NCI-H524 treated with DMSO at 0.1 percent for 48 hours (cell line): Measurements from ENCODE around the gene ZDHHC22.

ENCODE experiments used
- DNase-seq: peaks from one replicate; lab custom pipeline; 2025; lab: John Stamatoyannopoulos, UW

The ZDHHC22 gene

DNA sequence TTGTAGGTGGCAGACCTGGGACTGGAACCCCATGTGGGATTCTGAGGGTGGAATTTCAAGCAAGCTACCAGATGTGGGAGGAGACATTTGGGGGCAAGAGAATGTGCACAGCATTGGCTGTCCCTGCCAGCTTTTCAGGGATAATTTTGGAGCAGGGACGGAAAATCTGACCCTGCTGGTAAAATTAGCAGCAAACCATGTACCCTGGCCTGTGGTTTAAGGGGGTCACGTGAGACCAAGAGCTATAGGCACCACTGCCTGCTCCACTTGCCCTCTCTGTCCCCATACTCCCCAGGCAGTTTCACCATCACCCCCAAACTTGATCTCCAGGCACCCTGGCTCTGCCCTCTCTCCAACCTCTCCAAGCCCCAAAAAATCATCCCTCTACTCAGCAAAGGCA is 13.5 kb upstream of the ZDHHC22 start:
- no peak for DNase-seq

- peak; percentile 18 for DNase-seq
These were observed 12.8 kb upstream of the ZDHHC22 start for GRCh38 chr14:77154421-77154820.

DNA sequence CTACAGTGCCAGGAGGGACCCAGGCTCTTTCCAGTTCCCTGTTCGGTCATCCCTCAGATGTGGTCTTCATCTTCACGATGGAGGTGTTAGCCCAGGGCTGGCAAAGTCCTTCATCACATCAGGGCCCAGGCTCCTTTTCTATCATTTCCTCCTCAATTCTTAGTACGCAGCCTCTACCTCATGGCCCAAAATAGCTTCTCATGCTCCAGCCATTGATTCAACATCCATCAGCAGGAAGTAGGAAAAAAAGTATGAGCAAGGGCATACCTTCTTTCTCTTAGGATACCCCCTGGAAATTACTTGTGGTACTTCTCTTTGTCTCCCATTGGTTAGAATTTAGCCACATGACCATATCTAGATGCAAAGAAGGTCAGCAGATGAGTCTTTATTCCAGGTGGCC is 12.2 kb upstream of the ZDHHC22 start:
- no peak for DNase-seq

GRCh38 chr14:77151918-77152588 is 10.5 kb upstream of the ZDHHC22 start:
- peak; percentile 53 for DNase-seq

DNA sequence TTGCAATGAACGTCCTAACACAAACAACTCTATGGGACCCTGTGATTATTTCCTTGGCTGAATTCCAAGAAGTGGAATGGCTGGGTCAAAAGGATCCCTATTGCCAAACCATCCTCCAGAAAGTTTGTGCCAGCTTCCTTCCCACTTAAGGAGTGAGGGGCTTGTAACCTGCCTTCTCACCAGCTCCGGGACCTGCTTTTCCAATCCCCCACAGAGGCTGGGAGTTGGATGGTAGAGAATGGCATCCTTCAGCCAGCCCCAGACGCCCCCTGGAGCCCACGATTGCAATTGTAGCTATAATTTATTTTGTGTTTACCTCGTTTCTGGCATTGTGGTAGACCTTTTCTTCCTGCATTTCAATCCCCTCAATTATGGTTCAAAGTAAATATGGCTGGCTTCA is 9.7 kb upstream of the ZDHHC22 start:
- DNase-seq, result peak; percentile 17

- DNase-seq, result peak; percentile 39
These were observed 7.1 kb upstream of the ZDHHC22 start for GRCh38 chr14:77148510-77149231.

DNA sequence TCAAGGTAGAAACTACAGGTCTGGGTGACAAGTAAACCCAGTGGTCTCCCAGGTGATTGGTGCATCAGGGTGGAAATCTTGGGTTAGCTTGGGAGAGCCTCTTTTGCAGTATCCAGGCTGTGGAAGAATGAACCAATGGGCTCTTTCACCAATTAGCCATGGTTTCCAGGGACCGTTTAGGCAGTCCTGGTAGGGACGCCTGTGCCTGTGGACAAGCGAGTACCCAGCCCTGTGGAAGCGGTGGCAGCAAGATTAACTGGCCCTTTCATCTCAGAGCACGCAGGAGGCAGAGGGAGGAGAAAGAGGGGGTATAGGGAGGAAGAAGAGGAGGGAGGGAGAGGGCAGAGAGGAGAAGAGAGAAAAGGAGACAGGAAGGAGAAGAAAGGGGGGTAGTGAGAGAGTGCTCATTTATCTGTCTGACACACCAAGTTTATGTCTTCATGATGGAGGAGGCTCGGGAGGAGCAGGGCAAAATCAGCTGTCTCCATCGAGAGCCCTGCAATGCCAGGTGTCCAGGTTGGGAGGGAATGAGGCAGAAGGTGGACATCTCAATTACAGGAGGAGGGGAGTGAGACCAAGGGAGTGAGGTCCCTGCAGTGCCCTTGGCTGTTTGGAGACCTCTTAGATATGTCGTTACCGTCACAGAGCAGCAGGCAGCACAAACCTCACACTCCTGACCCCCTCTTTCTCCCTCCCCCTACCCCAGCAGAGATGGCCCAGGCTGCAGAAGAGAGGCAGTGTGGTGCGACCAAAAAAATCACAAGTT is 4.6 kb upstream of the ZDHHC22 start:
- DNase-seq, result no peak

- no peak for DNase-seq
These were observed 3.0 kb upstream of the ZDHHC22 start for GRCh38 chr14:77144412-77145115.

DNA sequence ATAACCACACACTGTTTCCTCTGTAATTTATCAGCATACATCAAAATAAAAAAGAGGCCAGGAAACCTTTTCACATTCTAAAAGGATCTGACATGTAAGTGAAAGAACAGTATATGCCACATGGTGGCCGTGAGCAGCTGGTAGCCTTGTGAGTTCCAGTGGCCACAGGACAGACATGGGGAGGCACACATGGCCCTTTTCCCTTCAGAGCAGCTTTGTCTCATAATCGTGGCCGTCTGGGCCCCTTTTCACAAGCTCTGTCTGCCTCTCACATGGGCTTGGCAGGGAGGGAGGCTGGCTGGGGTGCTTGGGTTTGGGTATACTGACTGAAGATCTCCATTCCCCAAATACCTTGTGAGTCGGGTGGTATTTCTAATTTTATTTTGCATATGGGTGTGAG is 1.5 kb upstream of the ZDHHC22 start:
- peak; percentile 69 for DNase-seq

GRCh38 chr14:77142005-77142800 is 612 bp upstream of the ZDHHC22 start:
- DNase-seq, result peak; percentile 90

DNA sequence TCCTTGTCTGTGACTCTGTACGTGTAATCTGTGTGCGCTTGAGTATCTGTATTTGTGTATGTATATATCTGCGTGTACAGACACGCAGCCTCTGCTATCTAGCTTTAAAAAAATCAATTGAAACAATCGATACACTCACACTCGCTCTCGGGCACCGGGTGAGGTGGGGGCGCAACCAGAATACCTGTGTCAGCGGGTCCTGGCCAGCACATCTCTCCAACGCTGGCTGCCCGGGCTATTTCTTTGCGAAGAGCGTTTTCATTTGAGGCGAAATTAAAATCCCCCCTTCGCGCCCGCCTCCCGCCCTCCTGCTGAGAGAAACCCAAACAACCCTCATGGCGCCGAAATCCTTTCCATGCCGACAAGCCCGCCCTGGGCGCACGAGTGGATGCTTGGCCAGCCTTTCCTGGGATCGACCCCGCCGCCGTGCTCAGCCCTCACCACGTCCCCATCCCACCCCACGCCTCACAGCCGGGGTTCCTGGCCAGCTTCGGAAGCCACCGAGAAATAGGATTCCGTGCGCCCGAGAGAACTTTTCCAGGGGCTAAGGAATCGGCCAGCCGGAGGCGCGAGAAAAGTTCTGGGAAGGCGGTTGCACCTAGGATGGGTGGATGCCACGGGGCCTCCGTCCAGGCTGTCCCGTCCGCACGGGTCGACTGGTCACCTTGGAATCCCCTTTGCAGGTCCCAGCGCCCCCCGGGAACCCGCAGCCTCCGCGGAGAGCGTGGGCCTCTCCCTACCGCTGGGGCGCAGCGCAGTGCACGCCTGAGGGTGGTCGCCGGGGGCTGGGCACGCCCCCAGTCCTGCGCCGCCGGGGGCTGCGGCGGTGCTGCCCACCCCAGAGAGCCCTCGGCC is 1.0 kb downstream of the ZDHHC22 start:
- DNase-seq, result no peak

DNA sequence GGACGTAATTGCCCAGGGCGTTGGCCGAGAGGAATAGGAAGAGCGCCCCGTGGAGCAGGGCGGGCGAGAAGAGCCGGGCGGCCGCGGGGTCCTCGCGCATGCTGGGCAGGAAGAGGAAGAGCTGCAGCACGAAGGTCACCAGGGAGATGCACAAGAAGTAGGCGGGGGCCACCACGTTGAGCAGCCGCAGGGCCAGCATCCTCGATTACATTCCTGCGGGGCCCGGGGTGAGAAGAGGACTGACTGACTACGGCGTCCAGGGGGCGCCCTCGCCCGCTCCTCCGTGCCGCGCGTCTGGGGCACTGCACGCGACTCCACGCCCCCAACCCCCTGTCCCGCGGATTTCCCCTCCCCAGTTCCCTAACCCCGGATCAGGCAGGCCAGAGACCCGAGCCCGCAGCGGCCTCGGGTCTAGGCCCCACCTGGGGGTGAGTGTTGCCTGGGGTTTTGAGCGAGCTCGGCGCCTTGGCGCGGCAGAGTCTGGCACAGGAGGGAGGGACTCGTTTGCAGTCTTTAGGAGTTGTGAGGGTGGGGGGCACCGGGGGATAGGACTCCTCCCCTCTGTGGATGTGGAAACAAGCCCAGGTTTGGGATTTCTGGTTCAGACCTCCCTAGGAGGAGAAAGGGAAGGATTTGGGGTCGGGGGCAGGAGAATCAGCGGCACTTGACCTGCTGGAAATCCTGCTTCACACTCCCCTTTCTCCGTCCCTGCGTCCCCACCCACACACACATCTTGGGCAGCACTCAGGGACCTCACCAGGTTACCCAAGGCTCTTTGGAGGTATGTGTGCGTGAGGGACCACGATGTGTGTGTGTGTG is 1.8 kb downstream of the ZDHHC22 start:
- DNase-seq, result no peak

- DNase-seq, result no peak
These were observed 2.6 kb downstream of the ZDHHC22 start for GRCh38 chr14:77139022-77139421.

DNA sequence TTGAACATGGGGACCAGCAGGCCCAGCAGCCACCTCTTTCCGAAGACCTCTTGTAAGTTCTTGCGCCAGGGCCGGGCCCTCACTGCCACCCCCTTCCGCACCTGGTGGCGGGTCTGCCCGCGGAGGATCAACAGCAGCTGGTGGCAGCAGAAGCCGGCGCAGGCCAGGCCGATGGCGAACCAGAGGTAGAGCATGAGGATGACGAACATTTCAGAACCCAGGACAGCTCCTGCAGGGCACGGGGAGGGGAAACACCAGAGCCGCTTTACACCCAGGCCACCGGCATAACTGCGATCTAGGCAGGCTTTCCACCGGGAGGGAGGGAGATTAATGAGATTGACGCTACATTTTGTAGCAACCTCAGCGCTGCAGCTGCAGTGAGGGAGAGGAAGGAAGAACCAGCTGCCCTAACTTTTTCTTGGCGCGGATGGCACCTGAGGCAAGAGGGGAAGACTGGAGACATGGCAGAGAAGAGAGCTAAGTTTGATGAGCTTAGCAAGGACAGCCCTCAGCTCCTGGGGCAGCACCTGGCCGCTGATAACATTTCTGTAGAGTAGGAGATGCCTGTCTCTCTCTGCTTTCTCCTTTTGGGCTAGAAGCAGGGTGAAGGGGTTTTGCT is 7.8 kb downstream of the ZDHHC22 start:
- DNase-seq, result no peak

DNA sequence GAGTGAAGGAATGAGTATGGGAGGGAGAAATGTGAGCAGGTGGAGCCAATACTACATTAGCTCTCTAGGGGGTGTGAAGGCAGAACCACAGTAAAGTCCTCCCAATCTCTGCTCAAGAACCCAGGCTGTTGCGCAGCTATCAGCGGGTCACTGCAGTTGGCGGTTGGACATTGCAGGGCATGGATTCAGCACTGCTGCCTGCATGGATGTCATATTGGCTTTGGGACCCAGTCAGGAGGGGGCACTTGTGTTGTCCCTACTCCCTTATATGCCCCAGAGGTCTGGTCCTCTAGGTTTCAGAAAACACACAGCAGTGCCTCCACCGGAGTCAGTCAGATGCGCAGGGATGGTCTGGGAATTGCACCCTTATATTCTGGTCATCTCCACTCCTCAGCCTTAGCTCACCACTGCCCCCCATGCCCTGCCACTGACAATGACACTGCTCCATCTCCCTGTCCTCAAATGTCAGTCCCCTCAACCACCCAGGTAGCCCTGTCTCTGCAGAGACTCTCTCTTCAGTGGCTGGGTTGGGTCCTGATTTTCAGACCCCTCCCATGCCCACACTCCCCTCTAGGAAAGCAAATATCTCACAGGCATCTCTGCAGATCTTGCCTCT is 9.6 kb downstream of the ZDHHC22 start:
- no peak for DNase-seq

DNA sequence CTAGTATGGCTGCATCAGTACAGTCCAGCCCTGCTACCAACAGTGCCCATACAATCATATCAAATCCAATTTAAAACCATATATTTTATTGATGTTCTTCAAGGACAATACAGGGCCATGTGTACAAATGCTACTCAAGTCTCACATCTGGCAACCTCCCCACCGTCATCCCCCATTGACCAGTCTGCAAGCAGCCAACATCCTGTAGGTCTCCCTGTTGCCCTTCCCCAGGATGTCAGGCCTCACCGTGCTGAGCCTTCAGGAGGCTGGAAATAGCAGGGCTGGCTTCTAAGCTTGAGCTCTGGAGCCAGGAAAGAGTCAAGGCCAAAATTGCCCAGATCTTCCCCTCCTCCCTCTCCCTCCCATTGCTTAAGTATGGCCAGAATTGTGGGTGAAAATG is 10.4 kb downstream of the ZDHHC22 start:
- no peak for DNase-seq

DNA sequence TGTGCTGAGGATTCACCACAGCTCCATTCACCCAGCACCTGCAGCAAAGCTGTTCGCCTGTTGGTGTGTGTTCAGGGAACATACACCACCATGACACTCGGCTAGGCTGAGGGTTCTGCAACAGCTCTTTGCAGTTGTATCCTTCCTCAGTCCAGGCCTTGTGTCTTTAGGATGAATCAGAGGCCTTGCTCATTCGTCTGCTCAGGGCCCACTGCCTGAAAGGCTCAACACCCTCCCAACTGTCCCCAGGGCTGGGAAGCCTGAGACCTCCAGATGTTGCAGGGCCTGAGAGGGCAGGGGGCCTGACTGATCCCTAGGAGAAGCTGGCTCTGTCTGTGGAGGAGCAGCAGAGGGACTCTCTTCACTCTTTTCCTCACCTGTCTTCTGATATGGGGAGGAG is 11.2 kb downstream of the ZDHHC22 start:
- DNase-seq, result no peak

- DNase-seq, result no peak
These were observed 13.1 kb downstream of the ZDHHC22 start for GRCh38 chr14:77128414-77128891.
